Measurements from ENCODE around the gene TNFSF9. TPM values are rescaled to one million over a fixed set of nuclear protein-coding genes. Genes with fewer than 3 reads are reported as not detected.

The TNFSF9 gene
- total RNA-seq, 1 donor from 2014 or later = 1.0 TPM

- Histone ChIP-seq H3K4me1 (ENCODE audit: control insufficient read depth in 3 of 3, insufficient read depth in 3 of 3, low read length in 3 of 3) (peaks cover 11 to 18% (median 13%) of the 10 kb centered on the region in 3 donors), H3K9me3 (ENCODE audit: control insufficient read depth in 3 of 3, low read length in 3 of 3) (no peaks in the 10 kb centered on the region), H3K9ac (ENCODE audit: low read depth in 1 of 3, low read length in 3 of 3) (no peak overlapping the region), H3K36me3 (ENCODE audit: control insufficient read depth in 3 of 3, insufficient read depth in 3 of 3, low read length in 3 of 3) (no peaks in the 10 kb centered on the region), H3K4me3 (ENCODE audit: low read length in 3 of 3) (no peak overlapping the region), H3K27ac (ENCODE audit: low read depth, low read length) (no peak overlapping the region), H3K27me3 (ENCODE audit: control insufficient read depth in 3 of 3, insufficient read depth in 3 of 3, low read length in 3 of 3) (peaks cover 0 to 16% (median 0%) of the 10 kb centered on the region in 3 donors)
Observed at GRCh38 chr19:6519289-6519688, 11.5 kb upstream of the TNFSF9 start.

- H3K27me3 ChIP-seq (ENCODE audit: control insufficient read depth in 3 of 3, insufficient read depth in 3 of 3, low read length in 3 of 3) = peaks cover 0 to 7% (median 0%) of the 10 kb centered on the region in 3 donors
- H3K9ac ChIP-seq (ENCODE audit: low read depth in 1 of 3, low read length in 3 of 3) = no peak overlapping the region
Observed at GRCh38 chr19:6521718-6522646, 8.8 kb upstream of the TNFSF9 start.

GRCh38 chr19:6522712-6523111 is 8.1 kb upstream of the TNFSF9 start:
- Histone ChIP-seq H3K9me3 (ENCODE audit: control insufficient read depth in 3 of 3, low read length in 3 of 3) (no peaks in the 10 kb centered on the region), H3K4me1 (ENCODE audit: control insufficient read depth in 3 of 3, insufficient read depth in 3 of 3, low read length in 3 of 3) (peaks cover 0 to 5% (median 2%) of the 10 kb centered on the region in 3 donors), H3K27ac (ENCODE audit: low read depth, low read length) (no peak overlapping the region), H3K9ac (ENCODE audit: low read depth in 1 of 3, low read length in 3 of 3) (no peak overlapping the region), H3K27me3 (ENCODE audit: control insufficient read depth in 3 of 3, insufficient read depth in 3 of 3, low read length in 3 of 3) (peaks cover 0 to 7% (median 0%) of the 10 kb centered on the region in 3 donors), H3K36me3 (ENCODE audit: control insufficient read depth in 3 of 3, insufficient read depth in 3 of 3, low read length in 3 of 3) (no peaks in the 10 kb centered on the region), H3K4me3 (ENCODE audit: low read length in 3 of 3) (no peak overlapping the region)

More at GRCh38 chr19:6521718-6522646, 8.8 kb upstream of the TNFSF9 start:
- H3K4me3 ChIP-seq (ENCODE audit: low read length in 3 of 3) = no peak overlapping the region
- no peaks in the 10 kb centered on the region for H3K36me3 ChIP-seq (ENCODE audit: control insufficient read depth in 3 of 3, insufficient read depth in 3 of 3, low read length in 3 of 3)
- no peaks in the 10 kb centered on the region for H3K9me3 ChIP-seq (ENCODE audit: control insufficient read depth in 3 of 3, low read length in 3 of 3)
- peaks cover 1 to 9% (median 5%) of the 10 kb centered on the region in 3 donors for H3K4me1 ChIP-seq (ENCODE audit: control insufficient read depth in 3 of 3, insufficient read depth in 3 of 3, low read length in 3 of 3)
- no peak overlapping the region for H3K27ac ChIP-seq (ENCODE audit: low read depth, low read length)

GRCh38 chr19:6524311-6524710 is 6.5 kb upstream of the TNFSF9 start:
- H3K27ac ChIP-seq (ENCODE audit: low read depth, low read length) = no peak overlapping the region
- no peak overlapping the region for H3K4me3 ChIP-seq (ENCODE audit: low read length in 3 of 3)
- no peak overlapping the region for H3K9ac ChIP-seq (ENCODE audit: low read depth in 1 of 3, low read length in 3 of 3)
- H3K4me1 ChIP-seq (ENCODE audit: control insufficient read depth in 3 of 3, insufficient read depth in 3 of 3, low read length in 3 of 3) = peaks cover 4 to 8% (median 7%) of the 10 kb centered on the region in 3 donors
- no peaks in the 10 kb centered on the region for H3K36me3 ChIP-seq (ENCODE audit: control insufficient read depth in 3 of 3, insufficient read depth in 3 of 3, low read length in 3 of 3)
- H3K27me3 ChIP-seq (ENCODE audit: control insufficient read depth in 3 of 3, insufficient read depth in 3 of 3, low read length in 3 of 3) = peaks cover 0 to 7% (median 0%) of the 10 kb centered on the region in 3 donors
- no peaks in the 10 kb centered on the region for H3K9me3 ChIP-seq (ENCODE audit: control insufficient read depth in 3 of 3, low read length in 3 of 3)

GRCh38 chr19:6527893-6528543 is 2.8 kb upstream of the TNFSF9 start:
- H3K27ac ChIP-seq (ENCODE audit: low read depth, low read length) = no peak overlapping the region
- no peaks in the 10 kb centered on the region for H3K36me3 ChIP-seq (ENCODE audit: control insufficient read depth in 3 of 3, insufficient read depth in 3 of 3, low read length in 3 of 3)
- H3K4me3 ChIP-seq (ENCODE audit: low read length in 3 of 3) = no peak overlapping the region
- peaks cover 11 to 20% (median 14%) of the 10 kb centered on the region in 3 donors for H3K27me3 ChIP-seq (ENCODE audit: control insufficient read depth in 3 of 3, insufficient read depth in 3 of 3, low read length in 3 of 3)
- H3K9ac ChIP-seq (ENCODE audit: low read depth in 1 of 3, low read length in 3 of 3) = no peak overlapping the region
- H3K9me3 ChIP-seq (ENCODE audit: control insufficient read depth in 3 of 3, low read length in 3 of 3) = no peaks in the 10 kb centered on the region
- peaks cover 11 to 33% (median 31%) of the 10 kb centered on the region in 3 donors for H3K4me1 ChIP-seq (ENCODE audit: control insufficient read depth in 3 of 3, insufficient read depth in 3 of 3, low read length in 3 of 3)

- Histone ChIP-seq H3K36me3 (ENCODE audit: control insufficient read depth in 3 of 3, insufficient read depth in 3 of 3, low read length in 3 of 3) (no peaks in the 10 kb centered on the region), H3K9ac (ENCODE audit: low read depth in 1 of 3, low read length in 3 of 3) (no peak overlapping the region), H3K9me3 (ENCODE audit: control insufficient read depth in 3 of 3, low read length in 3 of 3) (no peaks in the 10 kb centered on the region), H3K4me3 (ENCODE audit: low read length in 3 of 3) (no peak overlapping the region), H3K27ac (ENCODE audit: low read depth, low read length) (peak overlapping the region; percentile 7), H3K27me3 (ENCODE audit: control insufficient read depth in 3 of 3, insufficient read depth in 3 of 3, low read length in 3 of 3) (peaks cover 11 to 20% (median 14%) of the 10 kb centered on the region in 3 donors), H3K4me1 (ENCODE audit: control insufficient read depth in 3 of 3, insufficient read depth in 3 of 3, low read length in 3 of 3) (peaks cover 11 to 33% (median 31%) of the 10 kb centered on the region in 3 donors)
Observed at GRCh38 chr19:6528544-6529121, 2.2 kb upstream of the TNFSF9 start.

GRCh38 chr19:6529351-6529750 is 1.5 kb upstream of the TNFSF9 start:
- peaks cover 11 to 33% (median 31%) of the 10 kb centered on the region in 3 donors for H3K4me1 ChIP-seq (ENCODE audit: control insufficient read depth in 3 of 3, insufficient read depth in 3 of 3, low read length in 3 of 3)
- peak overlapping the region; percentile 7 for H3K27ac ChIP-seq (ENCODE audit: low read depth, low read length)
- peaks cover 11 to 20% (median 14%) of the 10 kb centered on the region in 3 donors for H3K27me3 ChIP-seq (ENCODE audit: control insufficient read depth in 3 of 3, insufficient read depth in 3 of 3, low read length in 3 of 3)
- H3K36me3 ChIP-seq (ENCODE audit: control insufficient read depth in 3 of 3, insufficient read depth in 3 of 3, low read length in 3 of 3) = no peaks in the 10 kb centered on the region
- no peaks in the 10 kb centered on the region for H3K9me3 ChIP-seq (ENCODE audit: control insufficient read depth in 3 of 3, low read length in 3 of 3)
- peak overlapping the region in 1 of 3 donors; percentile 95 for H3K4me3 ChIP-seq (ENCODE audit: low read length in 3 of 3)
- H3K9ac ChIP-seq (ENCODE audit: low read depth in 1 of 3, low read length in 3 of 3) = peak overlapping the region in 1 of 3 donors; percentile 94

GRCh38 chr19:6529937-6530385 is 865 bp upstream of the TNFSF9 start:
- Histone ChIP-seq H3K9me3 (ENCODE audit: control insufficient read depth in 3 of 3, low read length in 3 of 3) (no peaks in the 10 kb centered on the region), H3K4me3 (ENCODE audit: low read length in 3 of 3) (peak overlapping the region; percentile 89 to 99 (median 95)), H3K27me3 (ENCODE audit: control insufficient read depth in 3 of 3, insufficient read depth in 3 of 3, low read length in 3 of 3) (peaks cover 11 to 27% (median 14%) of the 10 kb centered on the region in 3 donors), H3K4me1 (ENCODE audit: control insufficient read depth in 3 of 3, insufficient read depth in 3 of 3, low read length in 3 of 3) (peaks cover 11 to 33% (median 31%) of the 10 kb centered on the region in 3 donors), H3K27ac (ENCODE audit: low read depth, low read length) (peak overlapping the region; percentile 86), H3K9ac (ENCODE audit: low read depth in 1 of 3, low read length in 3 of 3) (peak overlapping the region; percentile 86 to 96 (median 94)), H3K36me3 (ENCODE audit: control insufficient read depth in 3 of 3, insufficient read depth in 3 of 3, low read length in 3 of 3) (no peaks in the 10 kb centered on the region)

GRCh38 chr19:6531163-6531955 is 533 bp downstream of the TNFSF9 start:
- Histone ChIP-seq H3K27ac (ENCODE audit: low read depth, low read length) (peak overlapping the region; percentile 86), H3K4me1 (ENCODE audit: control insufficient read depth in 3 of 3, insufficient read depth in 3 of 3, low read length in 3 of 3) (peaks cover 11 to 33% (median 31%) of the 10 kb centered on the region in 3 donors), H3K9ac (ENCODE audit: low read depth in 1 of 3, low read length in 3 of 3) (peak overlapping the region; percentile 83 to 96 (median 86)), H3K4me3 (ENCODE audit: low read length in 3 of 3) (peak overlapping the region; percentile 89 to 99 (median 95)), H3K9me3 (ENCODE audit: control insufficient read depth in 3 of 3, low read length in 3 of 3) (no peaks in the 10 kb centered on the region), H3K27me3 (ENCODE audit: control insufficient read depth in 3 of 3, insufficient read depth in 3 of 3, low read length in 3 of 3) (peaks cover 11 to 27% (median 14%) of the 10 kb centered on the region in 3 donors), H3K36me3 (ENCODE audit: control insufficient read depth in 3 of 3, insufficient read depth in 3 of 3, low read length in 3 of 3) (no peaks in the 10 kb centered on the region)

Measured in skeletal muscle tissue (tissue), 4 donors.